Stomach (tissue), 9 donors: Measurements from ENCODE around the gene C10orf67. TPM values are rescaled to one million over a fixed set of nuclear protein-coding genes. Genes with fewer than 3 reads are reported as not detected.

Experiments
- DNase-seq, 2 donors: peaks; one replicate each; pipeline versions ENCODE4 v3.0.0 to v3.0.0-alpha.2; 2013 to 2019
- H3K27ac ChIP-seq, 5 donors: fragments of 200-600 bp in 4 of 5; sonication (generic) in 4 of 5; one replicate each; pipeline ENCODE4 v1.5.1; 2013 to 2019; ENCODE audit warnings: mild to moderate bottlenecking in 1 of 5, moderate library complexity in 1 of 5
- H3K27me3 ChIP-seq, 3 donors: fragments of 200-600 bp; sonication (generic); one replicate each; pipeline ENCODE4 v1.5.1; 2017 to 2019; ENCODE audit warnings: mixed run types in 1 of 3
- H3K36me3 ChIP-seq, 4 donors: fragments of 200-600 bp; sonication (generic); 1 replicate in 3 of 4; 2 replicates in 1 of 4; pipeline ENCODE4 v1.5.1; 2016 to 2019
- H3K4me1 ChIP-seq, 4 donors: fragments of 200-600 bp; sonication (generic); one replicate each; pipeline ENCODE4 v1.5.1; 2016 to 2019
- H3K4me3 ChIP-seq, 4 donors: fragments of 200-600 bp; sonication (generic) in 3 of 4; one replicate each; pipeline ENCODE4 v1.5.1; 2016 to 2019; ENCODE audit warnings: mild to moderate bottlenecking in 1 of 4
- H3K9me3 ChIP-seq, 4 donors: fragments of 200-600 bp; sonication (generic); one replicate each; pipeline ENCODE4 v1.5.1; 2016 to 2019
- EP300 ChIP-seq: sonication (generic); formaldehyde crosslinking; IDR thresholded peaks from one replicate; pipeline ENCODE4 v1.6.1; 2017; ENCODE audit warnings: antibody characterized with exemption
- POLR2A ChIP-seq, 4 donors: fragments of 450-650 bp; IDR thresholded peaks; one replicate each; pipeline ENCODE4 v1.6.1; 2016; ENCODE audit warnings: antibody characterized with exemption in 4 of 4, control low read depth in 2 of 4, mild to moderate bottlenecking in 1 of 4, moderate library complexity in 1 of 4
- POLR2AphosphoS5 ChIP-seq, 3 donors: sonication (generic); formaldehyde crosslinking; IDR thresholded peaks; one replicate each; pipeline ENCODE4 v1.6.1; 2016; ENCODE audit warnings: antibody characterized with exemption in 3 of 3
- WGBS, 5 donors: extraction: QIAGEN DNeasy Blood & Tissue Kit in 3 of 5; methylation state at CpG; one replicate each; pipeline versions ENCODE4 v1.1.5 to v1.1.7; 2013 to 2018; 5-methylcytosine and 5-hydroxymethylcytosine counted together
- intact Hi-C: fragments of 100-400 bp; cut with DNase I; formaldehyde crosslinking; loops from one replicate; pipeline ENCODE4 v1.15.1; 2023; ENCODE audit warnings: low total_unique reads
- polyA plus RNA-seq, 3 donors: library from polyadenylated mRNA; stranded (reverse); fragments of 200-250 nt; gene quantifications; one replicate each; pipeline ENCODE4 v1.2.3, GENCODE V29; 2013
- total RNA-seq, 5 donors: library from RNA; depleted of rRNA; stranded (reverse); fragments of >200 nt; gene quantifications; one replicate each; pipeline versions ENCODE4 v1.1.0 to v1.2.3, GENCODE V29; 2014 to 2016
- TF ChIP-seq, protein P1 (sequence below), 7 experiments: fragments of 450-650 bp in 4 of 7; fragments of 200-600 bp in 3 of 7; sonication (generic) in 3 of 7; IDR thresholded peaks; one replicate each; pipeline ENCODE4 v1.5.1; 2016 to 2019; ENCODE audit warnings: antibody characterized with exemption in 7 of 7, control low read depth in 2 of 7, mild to moderate bottlenecking in 1 of 7
- donor health status: healthy with polysubstance abuse.
- donor health status: Bipolar disorder and iron deficiency.
- donor health status: healthy.

The C10orf67 gene
- total and polyA plus RNA-seq, 8 donors: 0.18 to 1.2 (median 0.31) TPM; not detected in 5

DNA sequence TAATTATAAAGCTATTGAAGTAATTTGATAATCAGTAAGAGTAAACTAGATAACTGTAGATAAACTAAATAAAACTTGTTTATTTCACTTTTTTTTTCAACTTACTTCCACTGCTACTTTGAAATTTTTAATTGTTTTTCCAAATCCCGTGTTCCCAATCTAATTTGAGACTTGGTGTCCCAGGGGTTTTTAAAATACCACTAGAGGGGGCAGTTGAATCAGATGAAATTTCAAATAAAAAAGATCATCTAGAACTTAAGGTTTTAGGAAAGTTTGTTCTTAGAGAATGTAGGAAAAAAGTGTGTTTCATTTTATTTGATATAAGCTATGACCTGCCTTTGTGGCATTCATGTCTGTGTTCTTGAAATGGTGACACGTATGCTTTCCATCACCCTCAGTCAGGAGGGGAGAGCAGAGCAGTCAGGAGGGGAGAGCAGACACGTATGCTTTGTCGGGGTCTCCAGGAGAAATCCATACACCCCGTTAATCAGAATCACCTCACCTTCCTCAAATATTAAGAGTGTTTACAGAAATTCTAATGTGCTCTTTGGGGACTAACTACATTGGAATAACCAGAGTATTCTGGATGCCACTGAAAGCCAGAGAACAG is 49.9 kb downstream of the C10orf67 start:
- Histone ChIP-seq H3K4me3 (no peak overlapping the region), H3K27me3 (peaks cover 0 to 31% (median 13%) of the 10 kb centered on the region in 3 donors), H3K9me3 (no peaks in the 10 kb centered on the region), H3K27ac (no peak overlapping the region), H3K4me1 (no peaks in the 10 kb centered on the region), H3K36me3 (no peaks in the 10 kb centered on the region)
- WGBS, 5 donors: 53 to 57% (median 55%) methylated on average over 5 of the region's 5 CpGs
- intact Hi-C loops: no loop called here
- DNase-seq: no peak
- TF ChIP-seq POLR2A (IDR thresholded peaks at IDR 0.05): no peak
- TF ChIP-seq EP300: no peak
- TF ChIP-seq, protein P1, sequence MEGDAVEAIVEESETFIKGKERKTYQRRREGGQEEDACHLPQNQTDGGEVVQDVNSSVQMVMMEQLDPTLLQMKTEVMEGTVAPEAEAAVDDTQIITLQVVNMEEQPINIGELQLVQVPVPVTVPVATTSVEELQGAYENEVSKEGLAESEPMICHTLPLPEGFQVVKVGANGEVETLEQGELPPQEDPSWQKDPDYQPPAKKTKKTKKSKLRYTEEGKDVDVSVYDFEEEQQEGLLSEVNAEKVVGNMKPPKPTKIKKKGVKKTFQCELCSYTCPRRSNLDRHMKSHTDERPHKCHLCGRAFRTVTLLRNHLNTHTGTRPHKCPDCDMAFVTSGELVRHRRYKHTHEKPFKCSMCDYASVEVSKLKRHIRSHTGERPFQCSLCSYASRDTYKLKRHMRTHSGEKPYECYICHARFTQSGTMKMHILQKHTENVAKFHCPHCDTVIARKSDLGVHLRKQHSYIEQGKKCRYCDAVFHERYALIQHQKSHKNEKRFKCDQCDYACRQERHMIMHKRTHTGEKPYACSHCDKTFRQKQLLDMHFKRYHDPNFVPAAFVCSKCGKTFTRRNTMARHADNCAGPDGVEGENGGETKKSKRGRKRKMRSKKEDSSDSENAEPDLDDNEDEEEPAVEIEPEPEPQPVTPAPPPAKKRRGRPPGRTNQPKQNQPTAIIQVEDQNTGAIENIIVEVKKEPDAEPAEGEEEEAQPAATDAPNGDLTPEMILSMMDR (IDR thresholded peaks at IDR 0.05): peak in 3 of 7 experiments; percentile 9 to 35 (median 16)
- TF ChIP-seq POLR2AphosphoS5 (IDR thresholded peaks at IDR 0.05): no peak

DNA sequence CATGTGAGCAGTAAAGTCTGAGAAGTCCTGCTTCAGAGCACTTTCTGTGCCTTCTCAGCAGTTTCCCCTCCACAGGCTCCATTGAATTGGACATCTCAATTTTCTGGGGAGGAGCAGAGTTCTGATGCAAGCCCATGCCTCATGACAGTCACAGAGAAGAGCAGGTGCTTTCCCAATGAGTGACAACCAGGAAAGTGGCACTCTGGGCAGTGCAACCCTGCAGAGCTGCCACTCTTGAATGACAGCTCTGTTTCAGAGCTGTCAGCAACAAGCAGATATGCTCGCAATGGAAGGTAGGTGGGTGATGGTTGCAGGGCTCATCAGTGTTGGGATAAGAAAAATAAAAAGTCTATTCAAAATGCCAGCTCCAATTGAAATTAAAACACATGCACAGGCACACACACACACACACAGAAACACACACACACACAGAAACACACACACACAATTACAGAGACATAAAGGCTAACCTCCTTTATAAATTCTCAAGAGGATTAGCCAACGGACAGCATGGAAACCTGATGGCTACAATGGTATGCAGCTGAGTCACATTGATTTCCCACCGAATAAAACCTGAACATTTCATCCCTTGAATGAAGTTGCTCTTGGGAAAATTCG is 50.5 kb downstream of the C10orf67 start:
- peaks cover 0 to 31% (median 13%) of the 10 kb centered on the region in 3 donors for H3K27me3 ChIP-seq
- intact Hi-C loops: no loop called here
- TF ChIP-seq EP300 (no peak), POLR2AphosphoS5 (IDR thresholded peaks at IDR 0.05) (no peak), POLR2A (IDR thresholded peaks at IDR 0.05) (no peak)
- TF ChIP-seq, protein P1 (IDR thresholded peaks at IDR 0.05): no peak
- H3K4me3 ChIP-seq: no peak overlapping the region
- no peaks in the 10 kb centered on the region for H3K9me3 ChIP-seq
- H3K4me1 ChIP-seq: no peaks in the 10 kb centered on the region
- no peak for DNase-seq
- 52 to 66% (median 61%) methylated on average over 4 of the region's 4 CpGs for WGBS, 5 donors
- no peaks in the 10 kb centered on the region for H3K36me3 ChIP-seq
- no peak overlapping the region for H3K27ac ChIP-seq

GRCh38 chr10:23293145-23293724 is 51.4 kb downstream of the C10orf67 start:
- WGBS, 5 donors: 14 to 17% (median 15%) methylated on average over 7 of the region's 7 CpGs
- H3K27me3 ChIP-seq: peaks cover 0 to 31% (median 13%) of the 10 kb centered on the region in 3 donors
- no peak overlapping the region for H3K27ac ChIP-seq
- no peak overlapping the region for H3K4me3 ChIP-seq
- intact Hi-C loops: no loop called here
- DNase-seq: peak in 1 of 2 donors; percentile 68
- H3K9me3 ChIP-seq: no peaks in the 10 kb centered on the region
- TF ChIP-seq EP300: no peak
- no peak for TF ChIP-seq POLR2A (IDR thresholded peaks at IDR 0.05)
- no peak for TF ChIP-seq POLR2AphosphoS5 (IDR thresholded peaks at IDR 0.05)
- TF ChIP-seq, protein P1 (IDR thresholded peaks at IDR 0.05): peak in 2 of 7 experiments; percentile 21 to 22
- no peaks in the 10 kb centered on the region for H3K4me1 ChIP-seq
- H3K36me3 ChIP-seq: no peaks in the 10 kb centered on the region

DNA sequence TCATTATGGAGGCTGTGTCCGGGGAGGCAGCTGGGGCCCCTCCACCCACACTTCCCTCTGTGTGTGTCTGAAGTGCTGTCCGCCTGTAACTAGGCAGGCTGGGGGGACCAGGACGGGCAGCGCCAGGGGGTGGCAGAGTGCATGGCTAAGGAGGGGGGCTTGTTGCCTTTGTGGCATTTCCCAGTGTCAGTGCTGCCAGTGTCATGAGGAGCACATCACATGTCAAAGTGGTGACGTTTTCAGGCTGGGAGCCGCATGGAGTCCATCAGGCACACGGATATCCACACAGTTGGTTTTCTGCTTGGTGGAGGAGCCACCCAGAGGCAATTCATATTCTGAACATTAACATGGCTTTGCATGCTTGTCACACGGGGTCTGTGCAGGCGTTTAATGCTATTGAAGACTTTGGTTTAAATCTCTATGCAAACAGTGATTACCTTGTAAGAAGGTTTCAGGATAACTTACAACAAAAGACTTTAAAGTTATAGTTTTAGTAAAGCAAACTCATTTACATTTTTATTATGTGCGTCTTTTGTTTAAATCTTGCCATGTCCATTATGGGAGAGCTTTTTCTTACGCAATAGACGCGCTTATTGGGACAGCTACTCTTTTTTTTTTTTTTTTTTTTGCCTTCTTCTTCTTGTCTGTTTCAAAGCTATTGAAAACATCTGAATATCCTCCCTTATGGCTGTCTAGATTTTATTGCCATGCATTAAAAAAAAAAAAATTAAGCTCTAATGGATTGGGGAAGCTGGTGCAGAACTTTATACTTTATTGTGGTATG is 52.9 kb downstream of the C10orf67 start:
- Histone ChIP-seq H3K27ac (no peak overlapping the region), H3K27me3 (peaks cover 0 to 31% (median 13%) of the 10 kb centered on the region in 3 donors), H3K9me3 (no peaks in the 10 kb centered on the region), H3K4me1 (no peaks in the 10 kb centered on the region), H3K36me3 (no peaks in the 10 kb centered on the region), H3K4me3 (no peak overlapping the region)
- TF ChIP-seq POLR2A (IDR thresholded peaks at IDR 0.05) (no peak), EP300 (no peak), POLR2AphosphoS5 (IDR thresholded peaks at IDR 0.05) (no peak)
- TF ChIP-seq, protein P1 (IDR thresholded peaks at IDR 0.05): no peak
- intact Hi-C loops: no loop called here
- WGBS, 5 donors: 55 to 62% (median 60%) methylated on average over 13 of the region's 13 CpGs
- DNase-seq: peak in 1 of 2 donors; percentile 37
